Sigmoid colon (tissue), 7 donors: ENCODE data around the gene EIF4E2. TPM values are rescaled to one million over a fixed set of nuclear protein-coding genes. Genes with fewer than 3 reads are reported as not detected.

Experiments used
- DNase-seq: peaks from one replicate; pipeline ENCODE4 v3.0.0-alpha.2; 2019
- H3K27ac ChIP-seq, 4 donors: fragments of 200-600 bp; sonication (generic); one replicate each; pipeline ENCODE4 v1.5.1; 2016 to 2019; ENCODE audit warnings: mild to moderate bottlenecking in 1 of 4
- H3K27me3 ChIP-seq, 3 donors: fragments of 200-600 bp; sonication (generic); one replicate each; pipeline ENCODE4 v1.5.1; 2019; ENCODE audit warnings: mild to moderate bottlenecking in 1 of 3
- H3K36me3 ChIP-seq, 4 donors: fragments of 200-600 bp; sonication (generic); one replicate each; pipeline ENCODE4 v1.5.1; 2016 to 2019
- H3K4me1 ChIP-seq, 4 donors: fragments of 200-600 bp; sonication (generic); one replicate each; pipeline ENCODE4 v1.5.1; 2017 to 2019
- H3K4me3 ChIP-seq, 4 donors: fragments of 200-600 bp; sonication (generic); one replicate each; pipeline ENCODE4 v1.5.1; 2017 to 2019; ENCODE audit warnings: mild to moderate bottlenecking in 2 of 4, moderate library complexity in 1 of 4
- H3K9me3 ChIP-seq, 4 donors: fragments of 200-600 bp in 3 of 4; sonication (generic) in 3 of 4; one replicate each; pipeline versions ENCODE4 v1.5.1 to v1.6.1; 2013 to 2019
- EP300 ChIP-seq, 4 donors: sonication (generic); formaldehyde crosslinking; IDR thresholded peaks; one replicate each; pipeline ENCODE4 v1.6.1; 2017; ENCODE audit warnings: antibody characterized with exemption in 4 of 4
- POLR2A ChIP-seq, 2 donors: fragments of 450-650 bp; IDR thresholded peaks; one replicate each; pipeline ENCODE4 v1.6.1; 2016; ENCODE audit warnings: antibody characterized with exemption in 2 of 2, mild to moderate bottlenecking in 2 of 2, moderate library complexity in 2 of 2
- POLR2AphosphoS5 ChIP-seq, 4 donors: sonication (generic); formaldehyde crosslinking; IDR thresholded peaks; one replicate each; pipeline ENCODE4 v1.6.1; 2017; ENCODE audit warnings: antibody characterized with exemption in 4 of 4
- WGBS, 2 donors: extraction: QIAGEN DNeasy Blood & Tissue Kit; methylation state at CpG; one replicate each; pipeline ENCODE4 v1.1.7; 2013; 5-methylcytosine and 5-hydroxymethylcytosine counted together
- intact Hi-C: fragments of 100-400 bp; cut with DNase I; formaldehyde crosslinking; loops from one replicate; pipeline ENCODE4 v1.15.1; 2023
- polyA plus RNA-seq, 3 donors: library from polyadenylated mRNA; stranded (reverse); fragments of 200-250 nt; gene quantifications; one replicate each; pipeline ENCODE4 v1.2.3, GENCODE V29; 2013
- total RNA-seq, 4 donors: library from RNA; depleted of rRNA; stranded (reverse); fragments of >200 nt; gene quantifications; one replicate each; pipeline ENCODE4 v1.1.0, GENCODE V29; 2016
- TF ChIP-seq, protein P1 (sequence below), 4 experiments: fragments of 450-650 bp in 3 of 4; fragments of 200-600 bp in 1 of 4; IDR thresholded peaks; one replicate each; pipeline ENCODE4 v1.5.1; 2016 to 2019; ENCODE audit warnings: antibody characterized with exemption in 4 of 4, mild to moderate bottlenecking in 3 of 4, moderate library complexity in 2 of 4
- donor health status: healthy with polysubstance abuse.
- donor health status: Bipolar disorder and iron deficiency.
- donor health status: healthy.

Gene EIF4E2
- total and polyA plus RNA-seq, 7 donors: 42.5 to 131 (median 55.1) TPM

DNA sequence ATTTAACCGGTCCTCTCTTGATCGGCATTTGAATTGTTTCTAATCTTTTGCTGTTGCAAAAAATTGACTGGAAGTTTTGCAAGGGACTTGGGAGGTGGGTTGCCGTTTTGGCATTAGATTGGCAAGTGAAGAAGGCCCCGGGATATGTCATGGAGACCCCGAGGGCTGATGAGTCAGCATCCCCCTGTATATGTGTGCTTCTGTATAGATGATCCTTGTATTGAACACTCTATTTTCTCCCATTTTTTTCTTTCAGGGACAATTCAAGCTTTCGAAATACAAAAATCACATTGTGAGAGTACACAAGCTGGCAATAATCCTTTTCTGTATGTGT lies 30.1 kb downstream of the EIF4E2 start:
- intact Hi-C loops: no loop called here

DNA sequence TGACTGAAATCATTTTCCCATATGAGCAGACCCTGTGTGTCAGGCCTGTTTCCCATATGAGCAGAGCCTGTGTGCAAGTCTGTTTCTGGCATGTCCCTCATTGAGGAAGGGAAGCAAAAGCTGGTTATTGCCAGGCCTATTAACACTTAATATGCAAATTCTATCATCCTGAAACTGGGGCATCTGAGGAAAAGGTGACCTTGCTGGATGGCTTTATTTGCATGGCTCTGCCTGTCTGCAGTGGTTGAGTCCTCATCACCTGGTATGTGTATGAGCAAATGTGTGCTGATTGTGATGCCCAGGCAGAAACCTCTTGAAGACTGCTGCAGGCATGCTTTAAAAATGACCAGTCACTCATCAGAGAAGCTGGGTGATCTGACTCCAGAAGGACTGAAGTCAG lies 31.2 kb downstream of the EIF4E2 start:
- Histone ChIP-seq H3K27ac (no peak overlapping the region), H3K4me1 (no peaks in the 10 kb centered on the region), H3K36me3 (peaks cover 0 to 57% (median 7%) of the 10 kb centered on the region in 4 donors), H3K27me3 (no peaks in the 10 kb centered on the region), H3K9me3 (no peaks in the 10 kb centered on the region), H3K4me3 (no peak overlapping the region)
- no peak for DNase-seq
- no peak for TF ChIP-seq POLR2AphosphoS5 (IDR thresholded peaks at IDR 0.05)
- intact Hi-C loops: no loop called here

More for the DNA sequence above, 30.1 kb downstream of the EIF4E2 start:
- Histone ChIP-seq H3K27ac (no peak overlapping the region), H3K4me1 (no peaks in the 10 kb centered on the region), H3K27me3 (no peaks in the 10 kb centered on the region), H3K9me3 (no peaks in the 10 kb centered on the region), H3K36me3 (peaks cover 0 to 62% (median 7%) of the 10 kb centered on the region in 4 donors), H3K4me3 (no peak overlapping the region)
- no peak for DNase-seq
- TF ChIP-seq POLR2AphosphoS5 (IDR thresholded peaks at IDR 0.05) (no peak), EP300 (IDR thresholded peaks at IDR 0.05) (no peak), POLR2A (IDR thresholded peaks at IDR 0.05) (no peak)
- TF ChIP-seq, protein P1, sequence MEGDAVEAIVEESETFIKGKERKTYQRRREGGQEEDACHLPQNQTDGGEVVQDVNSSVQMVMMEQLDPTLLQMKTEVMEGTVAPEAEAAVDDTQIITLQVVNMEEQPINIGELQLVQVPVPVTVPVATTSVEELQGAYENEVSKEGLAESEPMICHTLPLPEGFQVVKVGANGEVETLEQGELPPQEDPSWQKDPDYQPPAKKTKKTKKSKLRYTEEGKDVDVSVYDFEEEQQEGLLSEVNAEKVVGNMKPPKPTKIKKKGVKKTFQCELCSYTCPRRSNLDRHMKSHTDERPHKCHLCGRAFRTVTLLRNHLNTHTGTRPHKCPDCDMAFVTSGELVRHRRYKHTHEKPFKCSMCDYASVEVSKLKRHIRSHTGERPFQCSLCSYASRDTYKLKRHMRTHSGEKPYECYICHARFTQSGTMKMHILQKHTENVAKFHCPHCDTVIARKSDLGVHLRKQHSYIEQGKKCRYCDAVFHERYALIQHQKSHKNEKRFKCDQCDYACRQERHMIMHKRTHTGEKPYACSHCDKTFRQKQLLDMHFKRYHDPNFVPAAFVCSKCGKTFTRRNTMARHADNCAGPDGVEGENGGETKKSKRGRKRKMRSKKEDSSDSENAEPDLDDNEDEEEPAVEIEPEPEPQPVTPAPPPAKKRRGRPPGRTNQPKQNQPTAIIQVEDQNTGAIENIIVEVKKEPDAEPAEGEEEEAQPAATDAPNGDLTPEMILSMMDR (IDR thresholded peaks at IDR 0.05): no peak
- 18 to 75% methylated on average over 6 of the region's 6 CpGs for WGBS, 2 donors

- H3K36me3 ChIP-seq: peaks cover 0 to 45% (median 7%) of the 10 kb centered on the region in 4 donors
- intact Hi-C loops: no loop called here
Measured at GRCh38 chr2:232584238-232584637, 33.7 kb downstream of the EIF4E2 start.

DNA sequence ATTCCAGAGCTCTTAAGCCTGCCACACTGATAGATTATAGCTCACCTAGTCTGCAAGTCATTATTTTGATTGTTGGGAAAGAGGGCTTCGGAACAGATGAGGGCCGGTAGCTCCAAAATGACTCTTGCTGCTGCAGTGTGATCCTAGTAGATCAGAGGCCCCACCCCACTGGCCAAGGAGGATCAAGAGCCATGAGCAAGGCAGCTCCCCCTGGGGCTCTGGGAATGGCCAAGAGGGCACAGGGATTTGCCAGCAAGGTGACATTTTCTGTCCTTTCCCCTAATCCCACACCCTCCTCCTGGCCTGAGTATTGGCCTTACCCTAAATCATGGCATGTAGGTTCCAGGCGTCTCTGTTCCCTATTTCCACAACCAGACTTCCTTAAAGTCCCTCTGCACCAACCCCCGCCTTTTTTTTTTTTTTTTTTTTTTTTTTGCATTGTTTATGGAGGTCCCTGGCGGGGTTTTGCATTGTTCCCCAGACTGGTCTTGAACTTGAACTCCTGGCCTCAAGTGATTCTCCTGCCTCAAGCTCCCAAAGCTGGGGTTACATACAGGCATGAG lies 36.5 kb downstream of the EIF4E2 start:
- no peak overlapping the region for H3K27ac ChIP-seq
- no peak overlapping the region for H3K4me3 ChIP-seq
- intact Hi-C loops: no loop called here
- H3K36me3 ChIP-seq: peaks cover 0 to 25% (median 0%) of the 10 kb centered on the region in 4 donors
- H3K9me3 ChIP-seq: no peaks in the 10 kb centered on the region
- WGBS, 2 donors: 79 to 84% methylated on average over 5 of the region's 5 CpGs
- peaks cover 0 to 15% (median 13%) of the 10 kb centered on the region in 4 donors for H3K4me1 ChIP-seq
- DNase-seq: peak; percentile 50
- no peaks in the 10 kb centered on the region for H3K27me3 ChIP-seq
- TF ChIP-seq POLR2A (IDR thresholded peaks at IDR 0.05) (no peak), POLR2AphosphoS5 (IDR thresholded peaks at IDR 0.05) (no peak), EP300 (IDR thresholded peaks at IDR 0.05) (no peak)
- TF ChIP-seq, protein P1 (IDR thresholded peaks at IDR 0.05): no peak

More at GRCh38 chr2:232584238-232584637, 33.7 kb downstream of the EIF4E2 start:
- no peak overlapping the region for H3K4me3 ChIP-seq
- no peak overlapping the region for H3K27ac ChIP-seq
- TF ChIP-seq POLR2AphosphoS5 (IDR thresholded peaks at IDR 0.05): no peak
- TF ChIP-seq, protein P1 (IDR thresholded peaks at IDR 0.05): no peak
- TF ChIP-seq POLR2A (IDR thresholded peaks at IDR 0.05): no peak
- no peak for TF ChIP-seq EP300 (IDR thresholded peaks at IDR 0.05)
- peaks cover 0 to 10% (median 8%) of the 10 kb centered on the region in 4 donors for H3K4me1 ChIP-seq
- H3K27me3 ChIP-seq: no peaks in the 10 kb centered on the region
- H3K9me3 ChIP-seq: no peaks in the 10 kb centered on the region
- WGBS, 2 donors: 75 to 88% methylated on average over 6 of the region's 6 CpGs
- DNase-seq: peak; percentile 29

DNA sequence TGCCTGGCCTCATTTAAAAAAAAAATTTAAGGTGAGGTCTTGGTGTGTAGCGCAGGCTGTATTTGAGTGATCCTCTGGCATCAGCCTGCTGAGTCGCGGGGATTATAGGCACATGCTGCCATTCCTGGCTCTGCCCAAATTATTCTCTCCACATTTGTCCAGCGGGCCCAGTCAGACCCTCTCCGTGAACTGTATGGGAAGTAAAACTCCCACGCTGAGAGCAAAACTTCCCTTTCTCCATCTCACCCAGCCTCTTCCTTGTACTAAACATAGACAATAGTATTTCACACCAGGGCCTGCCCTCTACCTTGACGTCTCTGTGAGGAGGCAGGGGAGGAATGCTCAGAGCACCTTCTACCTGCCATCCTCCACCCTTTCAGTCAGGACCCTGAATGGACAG lies 37.0 kb downstream of the EIF4E2 start:
- Histone ChIP-seq H3K9me3 (no peaks in the 10 kb centered on the region), H3K27ac (no peak overlapping the region), H3K36me3 (peaks cover 0 to 20% (median 0%) of the 10 kb centered on the region in 4 donors), H3K27me3 (no peaks in the 10 kb centered on the region), H3K4me1 (peaks cover 0 to 17% (median 14%) of the 10 kb centered on the region in 4 donors), H3K4me3 (no peak overlapping the region)
- peak; percentile 44 for DNase-seq
- 84% methylated on average over 7 of the region's 7 CpGs for WGBS, 2 donors
- intact Hi-C loops: no loop called here
- TF ChIP-seq POLR2A (IDR thresholded peaks at IDR 0.05) (no peak), EP300 (IDR thresholded peaks at IDR 0.05) (no peak), POLR2AphosphoS5 (IDR thresholded peaks at IDR 0.05) (no peak)
- TF ChIP-seq, protein P1 (IDR thresholded peaks at IDR 0.05): no peak
